Stimulated activated CD8-positive, alpha-beta memory T cell treated with anti-CD3 and anti-CD28 coated beads, Interleukin-4, amount 100 ng/mL, for 24 hours (primary cell): Measurements from ENCODE around the gene KRT15.

Source experiments
- DNase-seq: peaks from one replicate; pipeline ENCODE4 v3.0.0-alpha.2; 2020; ENCODE audit warnings: low read depth

Gene KRT15

GRCh38 chr17:41518789-41519449 is at the start of gene KRT15:
Gene KRT15 (minus strand): TSS chr17:41518890. CDS start chr17:41518827, 63 bp downstream.
- no peak for DNase-seq

DNA sequence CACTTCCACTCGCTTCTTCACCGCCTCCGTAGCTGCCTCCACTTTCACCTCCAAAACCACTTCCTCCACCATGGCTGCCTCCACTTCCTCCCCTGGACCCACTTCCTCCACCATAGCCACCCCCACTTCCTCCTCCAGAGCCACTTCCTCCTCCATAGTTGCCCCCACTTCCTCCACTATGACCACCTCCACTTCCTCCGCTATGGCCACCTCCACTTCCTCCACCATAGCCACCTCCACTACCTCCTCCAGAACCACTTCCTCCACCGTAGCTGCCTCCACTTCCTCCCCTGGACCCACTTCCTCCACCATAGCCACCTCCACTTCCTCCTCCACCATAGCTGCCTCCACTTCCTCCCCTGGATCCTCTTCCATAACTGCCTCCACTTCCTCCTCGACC is 48.6 kb upstream of the KRT15 start:
- no peak for DNase-seq

DNA sequence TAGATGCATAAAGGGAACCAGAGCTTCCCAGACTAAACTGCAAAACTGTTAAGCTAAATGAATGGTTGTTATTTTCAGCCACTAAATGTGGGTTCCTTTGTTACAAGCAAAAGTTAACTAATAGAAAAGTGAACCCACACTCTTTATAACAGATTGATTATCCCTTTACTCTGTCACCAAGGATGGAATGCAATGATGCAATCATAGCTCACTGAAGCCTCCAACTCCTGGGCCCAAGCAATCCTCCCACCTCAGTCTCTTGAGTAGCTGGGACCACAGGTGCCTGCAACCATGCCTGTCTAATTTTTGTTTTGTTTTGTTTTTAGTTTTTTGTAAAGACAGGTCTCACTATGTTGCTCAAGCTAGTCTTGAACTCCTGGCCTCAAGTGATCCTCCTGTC is 46.6 kb upstream of the KRT15 start:
- DNase-seq: no peak

DNA sequence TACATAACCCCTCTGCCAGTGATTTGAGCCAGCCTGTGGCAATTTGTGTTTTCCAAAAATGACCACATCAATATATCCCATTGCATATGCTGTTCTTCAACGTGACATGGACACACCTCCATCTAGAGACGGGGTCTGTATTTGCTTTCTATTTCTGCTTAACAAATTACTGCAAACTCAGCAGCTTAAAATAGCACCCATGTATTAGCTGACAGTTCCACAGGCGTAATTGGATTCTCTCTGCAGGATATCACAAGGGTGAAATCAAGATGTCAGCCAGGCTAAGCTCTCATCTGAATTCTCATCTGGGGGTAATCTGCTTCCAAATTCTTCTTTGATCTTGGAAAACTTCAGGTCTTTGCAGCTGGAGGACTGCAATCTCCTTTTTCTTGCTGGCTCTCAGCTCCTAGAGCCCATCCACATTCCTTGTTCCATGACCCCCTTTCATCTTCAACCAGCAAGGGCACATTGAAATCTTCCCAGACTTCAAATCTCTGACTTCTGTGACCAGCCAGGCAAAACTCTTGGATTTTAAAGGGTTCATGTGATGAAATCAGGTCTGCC is 45.0 kb upstream of the KRT15 start:
- DNase-seq: no peak

DNA sequence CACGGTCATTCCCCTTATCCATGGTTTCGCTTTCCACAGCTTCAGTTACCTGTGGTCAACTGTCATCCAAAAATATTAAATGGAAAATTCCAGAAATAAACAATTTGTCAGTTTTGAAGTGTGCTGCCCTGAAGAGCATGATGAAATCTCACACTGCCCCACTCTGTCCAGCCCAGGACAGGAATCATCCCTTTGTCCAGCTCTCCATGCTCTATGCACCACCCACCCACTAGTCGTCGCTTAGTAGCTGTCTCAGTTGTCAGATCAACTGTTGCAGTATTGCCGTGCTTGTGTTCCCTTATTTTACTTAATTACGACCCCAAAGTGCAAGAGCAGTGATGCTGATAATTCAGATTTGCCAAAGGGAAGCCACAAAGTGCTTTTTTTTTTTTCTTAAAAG is 42.9 kb upstream of the KRT15 start:
- DNase-seq: no peak

DNA sequence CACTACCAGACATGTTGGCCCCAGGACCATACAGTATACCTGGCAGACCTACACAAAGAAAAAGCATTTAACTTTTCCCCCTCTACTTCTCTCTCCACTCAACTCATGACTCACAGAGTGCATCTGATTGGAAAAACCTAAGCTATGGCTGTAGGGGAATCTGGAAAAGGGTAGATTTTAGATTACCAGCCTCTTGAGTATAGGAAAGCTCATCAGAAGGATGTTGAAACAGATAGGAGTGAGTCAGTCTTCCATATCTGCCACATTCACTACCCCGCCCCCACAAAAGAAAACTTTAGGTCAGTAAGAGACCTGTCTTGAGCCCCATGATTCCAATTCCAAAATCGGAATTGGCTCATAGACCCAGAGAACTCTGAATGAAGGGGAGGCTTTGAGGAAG is 40.9 kb upstream of the KRT15 start:
- no peak for DNase-seq

GRCh38 chr17:41556931-41557330 is 38.2 kb upstream of the KRT15 start:
- DNase-seq: no peak

- no peak for DNase-seq
Observed at GRCh38 chr17:41556306-41556705, 37.6 kb upstream of the KRT15 start.

GRCh38 chr17:41555105-41555887 is 36.6 kb upstream of the KRT15 start:
- DNase-seq: no peak

DNA sequence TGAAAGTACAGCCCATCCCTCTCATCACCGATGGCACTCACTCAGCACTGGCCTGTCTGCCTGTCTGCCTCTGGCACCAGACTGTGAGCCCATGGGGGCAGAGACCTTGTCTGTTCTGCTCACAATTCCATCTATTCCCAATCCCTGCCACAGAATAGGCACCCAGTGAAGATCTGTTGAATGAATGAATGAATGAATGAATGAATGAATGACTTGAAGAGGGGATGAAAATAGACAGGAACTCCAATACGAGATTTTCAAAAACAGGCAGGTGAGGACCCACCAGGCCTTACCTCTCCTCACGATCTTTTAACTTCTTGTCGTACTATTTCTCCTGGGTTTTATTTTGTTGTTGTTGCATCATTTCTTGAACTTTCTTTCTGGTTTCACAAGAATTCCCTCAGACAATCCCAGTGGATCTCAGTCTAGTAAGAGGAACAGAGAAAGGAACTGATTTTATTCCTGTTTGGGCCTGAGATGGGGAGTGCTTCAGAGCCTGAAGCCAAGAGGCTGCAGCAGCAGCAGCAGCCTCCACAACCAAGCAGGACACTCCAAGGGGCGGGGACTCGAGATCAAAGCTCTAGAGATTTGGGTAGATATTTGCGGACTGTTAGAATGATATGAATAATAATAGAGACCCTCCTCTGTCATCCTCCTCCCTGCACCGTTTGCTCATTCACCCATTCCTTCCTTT is 35.4 kb upstream of the KRT15 start:
- DNase-seq: no peak

- no peak for DNase-seq
Observed at GRCh38 chr17:41553176-41553575, 34.5 kb upstream of the KRT15 start.

DNA sequence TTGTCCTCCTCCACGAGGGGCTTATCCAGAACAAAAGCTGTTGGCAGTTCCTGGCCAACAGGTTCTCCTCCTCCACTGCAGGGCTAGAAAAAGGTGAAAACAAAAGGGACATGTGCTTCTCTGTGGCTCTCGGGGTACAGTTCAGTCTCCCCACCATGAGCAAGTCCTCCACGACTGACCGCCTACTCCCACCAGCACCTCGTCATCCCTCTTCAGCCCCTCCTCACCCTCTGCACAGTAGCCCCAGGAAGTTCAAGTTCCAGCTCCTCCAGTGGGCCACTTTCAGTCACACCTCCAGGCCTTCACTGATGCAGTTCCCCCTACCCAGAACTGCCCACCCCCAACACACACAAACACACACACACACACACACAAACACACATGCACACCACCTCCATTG is 33.8 kb upstream of the KRT15 start:
- no peak for DNase-seq

GRCh38 chr17:41551365-41551764 is 32.7 kb upstream of the KRT15 start:
- no peak for DNase-seq

DNA sequence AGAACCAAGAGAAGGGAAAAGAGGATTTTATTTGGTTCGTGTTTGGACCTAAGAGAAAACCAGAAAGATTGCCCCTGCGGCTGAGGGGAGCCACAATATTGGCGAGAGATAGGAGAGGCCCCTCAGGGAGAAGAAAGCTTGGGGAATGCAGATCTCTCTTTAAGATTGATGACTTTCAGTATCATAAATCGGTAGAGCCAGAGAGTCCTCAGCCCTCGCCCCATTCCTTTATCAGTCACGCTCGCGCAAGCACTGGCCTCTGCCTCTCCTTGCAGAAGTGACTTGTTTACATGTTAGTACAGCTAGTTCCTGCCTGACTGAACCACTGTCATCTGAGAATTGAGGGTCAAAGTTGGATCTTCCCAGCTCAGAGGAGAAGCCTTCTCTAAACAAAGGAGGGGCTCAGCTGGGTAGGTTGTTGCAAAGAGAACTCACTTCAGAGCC is 30.9 kb upstream of the KRT15 start:
- DNase-seq: no peak

DNA sequence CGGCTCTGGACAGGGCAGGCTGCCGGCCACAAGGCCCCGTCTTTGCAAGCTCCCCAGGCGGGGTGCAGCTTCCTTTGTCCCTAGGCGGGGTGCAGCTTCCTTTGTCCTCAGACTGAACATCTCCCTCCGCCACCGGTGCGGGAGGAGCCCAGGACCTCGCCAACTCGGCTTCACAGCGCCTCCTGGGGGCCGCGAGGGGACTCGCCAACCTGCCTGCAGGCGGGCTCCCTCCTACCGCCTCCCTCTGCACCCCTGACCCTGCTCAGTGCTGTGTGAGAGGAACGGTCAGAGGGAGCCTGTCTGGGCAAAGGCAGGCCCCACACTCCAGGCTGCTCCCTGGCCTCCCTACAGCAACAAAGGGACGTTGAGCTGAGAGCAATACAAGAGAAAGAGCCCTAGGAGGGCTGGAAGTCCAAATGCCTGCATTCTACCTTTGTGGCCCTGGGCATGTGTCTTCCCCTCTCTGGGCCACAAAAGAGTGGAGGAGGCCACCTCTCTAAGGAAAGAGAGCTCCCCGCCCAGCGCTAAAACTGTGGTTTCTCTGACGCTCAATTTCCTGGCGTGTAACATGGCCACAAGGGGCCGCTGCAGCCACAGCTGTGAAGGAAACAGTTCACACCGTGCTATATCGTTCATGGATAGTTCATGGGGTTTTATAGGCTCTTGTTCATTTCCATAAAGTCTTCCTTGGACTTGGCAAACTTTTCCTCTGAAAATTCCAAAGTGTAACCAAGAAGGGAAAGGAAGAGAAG is 30.3 kb upstream of the KRT15 start:
- DNase-seq: peak; percentile 70

- DNase-seq: peak; percentile 55
Observed at GRCh38 chr17:41547921-41548843, 29.5 kb upstream of the KRT15 start.

DNA sequence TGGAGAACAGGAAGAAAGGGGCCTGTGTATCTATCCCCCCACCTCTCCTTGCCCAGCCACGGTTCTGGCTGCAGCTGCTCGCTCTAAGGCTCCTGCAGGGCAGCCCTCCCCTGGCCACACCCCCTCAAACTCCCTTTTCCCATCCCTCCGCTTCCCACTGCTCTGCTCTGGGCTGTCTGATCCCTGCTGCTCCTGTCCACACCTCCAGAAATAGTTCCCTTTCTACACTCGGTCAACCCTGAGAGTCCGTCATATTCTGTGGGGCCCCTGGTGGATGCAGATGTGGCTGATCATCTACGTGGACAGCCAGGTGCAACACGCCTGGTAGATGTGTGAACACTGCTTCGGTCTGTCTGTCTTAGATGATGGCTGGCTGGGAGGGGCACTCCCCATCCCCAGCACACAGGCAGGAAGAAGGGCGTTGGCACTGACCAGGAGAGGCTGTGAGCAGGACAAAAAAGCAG is 28.7 kb upstream of the KRT15 start:
- no peak for DNase-seq

DNA sequence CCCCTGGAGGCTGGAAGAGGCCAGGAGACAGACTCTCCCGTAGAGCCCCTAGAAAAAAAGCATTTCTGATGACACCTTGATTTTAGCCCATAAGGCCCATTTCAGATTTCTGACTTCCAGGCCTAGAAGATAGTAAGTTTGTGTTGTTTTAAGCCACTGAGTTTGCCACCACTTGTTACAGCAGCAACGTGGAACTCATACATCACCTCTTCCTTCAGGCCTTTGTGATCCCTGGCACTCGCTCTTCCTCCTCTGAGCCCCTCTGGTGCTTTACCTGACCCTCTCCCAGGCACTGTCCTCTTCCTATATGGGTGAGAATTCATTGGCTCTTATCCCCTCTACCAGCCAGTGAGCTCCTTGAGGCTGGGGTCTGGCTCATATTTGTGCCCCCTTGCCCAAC is 28.1 kb upstream of the KRT15 start:
- DNase-seq: no peak

DNA sequence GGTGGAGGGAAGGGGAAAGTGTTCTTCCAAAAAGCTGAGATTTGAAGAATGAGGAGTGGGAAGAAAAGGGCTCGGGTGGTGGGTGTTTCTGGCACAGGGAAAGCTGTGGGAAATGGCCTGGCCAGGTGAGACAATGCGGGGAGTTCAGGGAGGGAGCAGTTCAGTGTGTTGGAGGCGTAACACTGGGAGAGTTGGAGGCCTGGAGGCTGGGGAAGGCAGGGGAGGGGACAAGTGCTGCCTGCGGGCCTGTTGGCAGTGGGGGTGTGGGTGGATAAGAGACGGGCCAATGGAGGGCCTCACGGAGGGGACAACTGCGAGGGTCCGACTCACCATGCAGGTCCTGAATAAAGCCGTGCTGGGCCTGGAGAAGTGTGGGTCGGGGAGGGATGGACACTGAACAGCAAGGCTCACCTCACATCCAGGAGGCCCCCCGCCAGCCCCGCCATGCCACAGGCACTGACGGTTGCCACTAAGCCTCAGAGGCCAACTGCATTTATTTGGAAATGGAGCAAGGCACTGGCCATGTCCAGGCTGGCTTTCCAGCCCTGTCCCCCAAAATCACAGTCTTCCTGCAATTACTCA is 27.2 kb upstream of the KRT15 start:
- DNase-seq: no peak

GRCh38 chr17:41544935-41545334 is 26.2 kb upstream of the KRT15 start:
- no peak for DNase-seq
